Skeletal muscle satellite cell (primary cell): Measurements from ENCODE around the gene ZNF607. TPM values are rescaled to one million over a fixed set of nuclear protein-coding genes. Genes with fewer than 3 reads are reported as not detected.

Source experiments
- small RNA-seq: library from RNA; depleted of rRNA; stranded (forward); fragments of <200 nt; gene quantifications from one replicate; pipeline ENCODE3, GENCODE V24; 2012

Gene ZNF607

Small RNAs within 50 kb of the gene (small RNA-seq; reads per million reads assigned to genes)
- not detected for gene SELENOKP1
